GM21528 (cell line): ENCODE measurements around the gene TRIP4.
"Not testable (repeated sequence)": the region's sequence is repeated elsewhere in the genome, so short reads cannot be mapped to it uniquely, and the experiment has no call there.

Source experiments
- ATAC-seq: cut with Tn5 transposase; IDR thresholded peaks from one replicate; pipeline ENCODE4 v1.9.1; 2021; ENCODE audit warnings: mild to moderate bottlenecking, moderate library complexity; ENCODE audit not compliant: unreplicated experiment, low FRiP score

TRIP4 gene

GRCh38 chr15:64380130-64380870 lies 7.3 kb upstream of the TRIP4 start:
- ATAC-seq: not testable (repeated sequence)

- ATAC-seq: peak; percentile 85
These were observed 6.5 kb upstream of the TRIP4 start, which contains the start of gene PCLAF for GRCh38 chr15:64381000-64381751. TSS of gene PCLAF (minus strand) at chr15:64381441. CDS start at chr15:64381371, 70 bp downstream.

DNA sequence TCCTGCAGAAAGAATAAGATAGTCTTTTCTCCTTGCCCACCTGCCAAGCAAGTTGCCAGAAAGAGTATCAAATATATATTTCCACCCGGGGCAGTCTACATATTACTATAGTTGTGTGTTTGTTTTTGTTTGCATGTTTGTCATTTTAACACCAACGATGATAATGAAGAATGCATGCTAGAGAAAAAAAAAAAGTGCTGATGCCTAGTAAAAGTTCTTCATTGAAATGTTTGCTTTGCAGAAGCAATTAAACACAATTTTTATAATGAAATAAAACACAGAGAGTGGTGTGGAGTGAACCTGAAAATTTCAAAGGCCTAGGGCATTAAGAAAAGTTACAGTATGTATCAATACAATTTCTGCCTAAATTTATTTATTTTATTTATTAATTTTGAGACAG lies 3.9 kb upstream of the TRIP4 start:
- ATAC-seq: no peak

GRCh38 chr15:64386291-64386690 lies 1.3 kb upstream of the TRIP4 start:
- ATAC-seq: no peak

DNA sequence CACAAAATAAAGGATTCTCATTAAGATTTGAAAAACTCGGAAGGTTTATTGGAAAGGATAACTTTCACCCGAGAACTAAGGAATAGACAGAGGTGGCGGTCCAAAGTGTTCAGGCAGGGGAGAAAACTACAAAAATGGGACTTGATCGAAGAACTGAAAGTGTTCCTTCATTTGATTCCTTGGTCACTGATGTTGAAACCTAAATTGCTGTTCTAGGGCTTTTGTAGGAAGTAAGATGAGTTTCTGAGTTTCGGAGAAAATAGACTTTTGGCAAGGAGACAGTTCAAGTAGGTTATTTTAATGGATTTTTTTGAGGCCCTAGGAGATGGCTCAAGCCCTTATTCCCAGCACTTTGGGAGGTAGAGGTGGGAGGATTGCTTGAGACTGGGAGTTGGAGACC lies 1.4 kb downstream of the TRIP4 start:
- ATAC-seq: no peak

DNA sequence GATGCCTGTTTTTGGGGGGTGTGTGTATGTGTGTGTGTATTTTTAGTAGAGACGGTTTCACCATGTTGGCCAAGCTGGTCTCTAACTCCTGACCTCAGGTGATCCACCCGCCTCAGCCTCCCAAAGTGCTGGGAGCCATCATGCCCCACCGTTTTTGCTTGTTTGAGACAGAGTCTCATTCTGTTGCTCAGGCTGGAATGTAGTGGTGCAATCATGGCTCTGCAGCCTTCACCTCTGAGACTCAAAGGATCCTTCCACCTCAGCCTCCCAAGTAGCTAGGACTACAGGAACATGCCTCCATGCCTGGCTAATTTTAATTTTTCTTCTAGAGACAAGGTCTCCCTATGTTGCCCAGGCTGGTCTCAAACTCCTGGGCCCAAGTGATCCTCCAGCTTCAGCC lies 4.8 kb downstream of the TRIP4 start:
- not testable (repeated sequence) for ATAC-seq

GRCh38 chr15:64396789-64397188 lies 9.2 kb downstream of the TRIP4 start:
- no peak for ATAC-seq

DNA sequence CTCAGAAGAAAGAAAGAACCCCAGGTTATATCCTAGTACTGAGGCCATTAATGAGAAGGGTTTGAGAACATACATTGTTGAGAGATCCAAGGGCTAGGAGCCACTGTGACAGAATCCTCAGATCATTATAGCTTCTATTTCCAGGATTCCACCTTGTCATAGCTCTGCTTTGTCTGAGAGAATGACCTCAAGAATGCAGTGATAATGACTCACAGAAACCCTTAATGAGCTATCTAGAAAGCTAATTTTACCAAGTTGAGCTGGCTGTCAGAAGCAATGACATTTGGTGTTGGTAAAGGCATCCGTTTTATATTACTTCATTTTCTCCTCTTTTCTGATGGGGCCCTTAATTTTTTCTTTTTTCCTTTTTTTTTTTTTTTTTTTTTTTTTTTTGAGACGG lies 10.9 kb downstream of the TRIP4 start:
- no peak for ATAC-seq

DNA sequence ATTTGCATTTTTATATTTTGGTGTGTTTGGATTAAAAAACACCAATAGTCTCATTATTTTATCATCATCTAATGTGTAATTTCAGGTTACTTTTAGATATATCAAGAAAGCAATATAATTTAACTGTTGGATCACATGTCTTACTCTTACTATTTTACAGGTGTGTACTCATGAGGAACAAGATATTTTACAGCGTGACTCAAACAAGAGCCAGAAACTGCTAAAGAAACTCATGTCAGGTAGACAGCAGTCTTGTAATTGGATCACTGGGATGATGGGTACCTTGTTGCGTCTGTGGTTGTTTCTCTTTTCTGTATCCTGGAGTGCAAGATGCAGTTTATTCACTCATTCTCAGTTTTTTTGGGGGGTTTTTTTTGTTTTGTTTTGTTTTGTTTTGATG lies 12.9 kb downstream of the TRIP4 start:
- no peak for ATAC-seq

GRCh38 chr15:64412216-64412615 lies 24.6 kb downstream of the TRIP4 start:
- no peak for ATAC-seq

GRCh38 chr15:64422697-64423096 lies 35.1 kb downstream of the TRIP4 start:
- ATAC-seq: no peak

DNA sequence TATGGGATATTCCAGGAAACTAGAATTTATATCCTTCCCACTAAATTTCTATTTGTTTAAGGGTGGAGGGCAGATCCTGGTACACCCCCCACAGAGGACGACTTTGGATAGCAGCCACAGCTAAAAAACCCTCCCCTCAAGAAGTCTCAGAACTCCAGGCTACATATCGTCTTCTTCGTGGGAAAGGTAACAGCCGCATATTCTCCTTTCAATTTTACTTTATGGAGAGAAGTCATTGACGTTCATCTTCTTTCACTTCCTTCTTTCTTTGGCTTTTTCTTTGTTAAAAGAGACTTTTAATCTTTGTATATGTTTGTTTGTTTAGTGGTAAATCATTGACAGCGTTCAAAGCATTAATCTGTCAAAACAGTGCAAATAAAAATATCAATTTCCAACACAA lies 36.3 kb downstream of the TRIP4 start:
- no peak for ATAC-seq

DNA sequence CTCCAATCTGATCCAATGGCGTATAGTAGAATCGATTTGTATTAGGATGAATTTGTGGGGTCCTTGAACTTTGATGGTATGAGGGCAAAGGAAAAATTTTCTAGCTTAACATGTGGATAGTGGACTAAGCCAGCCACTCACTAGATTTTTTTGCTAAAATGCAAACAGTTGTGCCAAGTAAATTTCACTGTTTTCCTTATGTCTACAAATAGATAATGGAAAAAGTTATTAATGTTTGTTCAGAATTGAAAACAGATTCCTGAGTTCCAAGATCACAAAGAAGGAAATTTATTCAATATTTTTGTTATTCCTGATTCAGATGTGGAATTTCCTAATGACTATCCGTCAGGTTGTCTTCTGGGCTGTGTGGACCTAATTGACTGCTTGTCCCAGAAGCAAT lies 37.6 kb downstream of the TRIP4 start:
- no peak for ATAC-seq

- no peak for ATAC-seq
These were observed 39.3 kb downstream of the TRIP4 start for GRCh38 chr15:64426845-64427465.

- no peak for ATAC-seq
These were observed 41.8 kb downstream of the TRIP4 start for GRCh38 chr15:64429448-64429847.

GRCh38 chr15:64430000-64430735 lies 42.5 kb downstream of the TRIP4 start:
- ATAC-seq: no peak

DNA sequence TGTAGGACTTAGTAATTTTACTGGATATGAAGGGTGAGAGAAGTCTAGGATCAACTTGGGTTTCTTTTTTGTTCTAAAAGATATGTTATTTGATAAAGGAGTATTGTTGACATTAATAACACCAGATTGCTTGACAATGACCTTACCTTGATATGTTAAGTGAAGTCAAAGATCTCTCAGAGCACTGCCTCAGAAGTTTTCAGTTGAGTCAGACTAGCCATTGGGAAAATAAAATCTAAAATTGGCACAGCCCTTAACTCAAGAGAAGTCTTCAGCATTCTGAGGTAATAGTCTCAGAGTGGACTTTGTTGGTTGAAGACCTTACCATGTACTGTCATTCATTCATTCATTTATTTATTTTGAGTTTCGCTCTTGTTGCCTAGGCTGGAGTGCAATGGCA lies 50.3 kb downstream of the TRIP4 start:
- no peak for ATAC-seq

GRCh38 chr15:64438653-64439447 lies 51.2 kb downstream of the TRIP4 start:
- no peak for ATAC-seq

- ATAC-seq: no peak
These were observed 54.2 kb downstream of the TRIP4 start for GRCh38 chr15:64441852-64442251.

DNA sequence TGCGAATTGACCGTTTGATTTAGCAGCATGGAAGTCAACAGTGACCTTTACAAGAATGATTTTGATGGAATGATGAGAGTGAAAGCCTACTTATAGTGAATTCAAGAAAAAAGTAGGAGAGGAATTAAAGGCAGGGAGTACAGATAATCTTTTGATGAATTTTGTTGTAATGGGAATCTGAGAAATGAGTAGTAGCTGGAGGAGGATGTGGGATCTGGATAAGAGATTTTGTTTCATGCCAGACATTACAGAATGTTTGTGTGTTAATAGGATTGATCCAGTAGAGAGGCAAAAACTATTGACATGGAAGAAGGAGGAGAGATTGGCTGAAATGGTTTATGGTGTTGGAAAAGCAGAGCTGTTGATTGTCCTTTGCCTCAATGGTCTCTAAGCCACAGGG lies 55.4 kb downstream of the TRIP4 start:
- no peak for ATAC-seq
